ENCODE data around the gene CCDC7.

DNA sequence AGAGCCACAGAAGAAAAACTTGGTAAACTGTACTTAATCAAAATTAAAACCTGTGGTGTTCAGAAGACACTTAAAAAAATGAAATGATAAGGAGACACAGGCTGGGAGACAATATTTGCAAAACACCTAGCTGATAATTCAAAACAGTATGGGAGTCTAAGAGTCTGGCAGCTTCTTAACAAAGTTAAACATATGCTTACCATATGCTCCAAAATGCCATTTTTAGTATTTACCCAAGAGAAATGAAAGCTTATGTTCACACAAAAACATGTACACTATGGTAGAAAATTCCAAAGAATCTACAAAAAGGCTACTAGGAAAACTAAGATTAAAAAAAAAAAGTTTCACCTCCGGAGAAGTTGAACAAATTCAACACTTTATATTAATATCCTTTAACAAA lies 463.5 kb downstream of the CCDC7 start:
- TF ChIP-seq, protein P1, sequence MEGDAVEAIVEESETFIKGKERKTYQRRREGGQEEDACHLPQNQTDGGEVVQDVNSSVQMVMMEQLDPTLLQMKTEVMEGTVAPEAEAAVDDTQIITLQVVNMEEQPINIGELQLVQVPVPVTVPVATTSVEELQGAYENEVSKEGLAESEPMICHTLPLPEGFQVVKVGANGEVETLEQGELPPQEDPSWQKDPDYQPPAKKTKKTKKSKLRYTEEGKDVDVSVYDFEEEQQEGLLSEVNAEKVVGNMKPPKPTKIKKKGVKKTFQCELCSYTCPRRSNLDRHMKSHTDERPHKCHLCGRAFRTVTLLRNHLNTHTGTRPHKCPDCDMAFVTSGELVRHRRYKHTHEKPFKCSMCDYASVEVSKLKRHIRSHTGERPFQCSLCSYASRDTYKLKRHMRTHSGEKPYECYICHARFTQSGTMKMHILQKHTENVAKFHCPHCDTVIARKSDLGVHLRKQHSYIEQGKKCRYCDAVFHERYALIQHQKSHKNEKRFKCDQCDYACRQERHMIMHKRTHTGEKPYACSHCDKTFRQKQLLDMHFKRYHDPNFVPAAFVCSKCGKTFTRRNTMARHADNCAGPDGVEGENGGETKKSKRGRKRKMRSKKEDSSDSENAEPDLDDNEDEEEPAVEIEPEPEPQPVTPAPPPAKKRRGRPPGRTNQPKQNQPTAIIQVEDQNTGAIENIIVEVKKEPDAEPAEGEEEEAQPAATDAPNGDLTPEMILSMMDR (IDR thresholded peaks at IDR 0.05; ENCODE audit: low read length) = no peak
- TF ChIP-seq EZH2phosphoT487 (IDR thresholded peaks at IDR 0.05; ENCODE audit: low read length) = no peak
- TF ChIP-seq EZH2 (optimal IDR thresholded peaks at IDR 0.05; ENCODE audit: low read depth, low read length) = no peak

Data from MM.1S (cell line).